ENCODE measurements around the gene FNBP1L. TPM values are rescaled to one million over a fixed set of nuclear protein-coding genes. Genes with fewer than 3 reads are reported as not detected.

Gene FNBP1L
- total and polyA plus RNA-seq, 2 experiments from 2014 or later: 56.3 to 132 TPM

DNA sequence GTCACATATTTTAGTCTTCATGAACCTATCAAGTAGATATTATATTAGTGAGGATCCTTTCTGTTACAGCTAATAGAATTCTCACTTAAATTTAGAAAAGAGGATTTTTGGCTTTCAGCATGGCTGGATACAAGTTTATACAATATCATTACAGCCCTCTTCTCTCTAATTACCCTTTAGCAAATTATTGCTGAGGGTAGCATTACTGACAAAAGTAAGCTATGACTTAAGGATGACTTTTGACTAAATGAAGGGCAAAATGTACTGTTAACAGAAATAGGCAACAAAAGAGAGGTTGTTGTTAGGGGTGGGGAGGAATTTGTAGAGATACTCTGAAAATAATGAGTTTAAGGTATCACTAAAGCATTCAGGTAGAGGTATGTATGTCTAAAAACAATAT, 85.8 kb downstream of the FNBP1L start (continued):
- TF ChIP-seq, protein P1, sequence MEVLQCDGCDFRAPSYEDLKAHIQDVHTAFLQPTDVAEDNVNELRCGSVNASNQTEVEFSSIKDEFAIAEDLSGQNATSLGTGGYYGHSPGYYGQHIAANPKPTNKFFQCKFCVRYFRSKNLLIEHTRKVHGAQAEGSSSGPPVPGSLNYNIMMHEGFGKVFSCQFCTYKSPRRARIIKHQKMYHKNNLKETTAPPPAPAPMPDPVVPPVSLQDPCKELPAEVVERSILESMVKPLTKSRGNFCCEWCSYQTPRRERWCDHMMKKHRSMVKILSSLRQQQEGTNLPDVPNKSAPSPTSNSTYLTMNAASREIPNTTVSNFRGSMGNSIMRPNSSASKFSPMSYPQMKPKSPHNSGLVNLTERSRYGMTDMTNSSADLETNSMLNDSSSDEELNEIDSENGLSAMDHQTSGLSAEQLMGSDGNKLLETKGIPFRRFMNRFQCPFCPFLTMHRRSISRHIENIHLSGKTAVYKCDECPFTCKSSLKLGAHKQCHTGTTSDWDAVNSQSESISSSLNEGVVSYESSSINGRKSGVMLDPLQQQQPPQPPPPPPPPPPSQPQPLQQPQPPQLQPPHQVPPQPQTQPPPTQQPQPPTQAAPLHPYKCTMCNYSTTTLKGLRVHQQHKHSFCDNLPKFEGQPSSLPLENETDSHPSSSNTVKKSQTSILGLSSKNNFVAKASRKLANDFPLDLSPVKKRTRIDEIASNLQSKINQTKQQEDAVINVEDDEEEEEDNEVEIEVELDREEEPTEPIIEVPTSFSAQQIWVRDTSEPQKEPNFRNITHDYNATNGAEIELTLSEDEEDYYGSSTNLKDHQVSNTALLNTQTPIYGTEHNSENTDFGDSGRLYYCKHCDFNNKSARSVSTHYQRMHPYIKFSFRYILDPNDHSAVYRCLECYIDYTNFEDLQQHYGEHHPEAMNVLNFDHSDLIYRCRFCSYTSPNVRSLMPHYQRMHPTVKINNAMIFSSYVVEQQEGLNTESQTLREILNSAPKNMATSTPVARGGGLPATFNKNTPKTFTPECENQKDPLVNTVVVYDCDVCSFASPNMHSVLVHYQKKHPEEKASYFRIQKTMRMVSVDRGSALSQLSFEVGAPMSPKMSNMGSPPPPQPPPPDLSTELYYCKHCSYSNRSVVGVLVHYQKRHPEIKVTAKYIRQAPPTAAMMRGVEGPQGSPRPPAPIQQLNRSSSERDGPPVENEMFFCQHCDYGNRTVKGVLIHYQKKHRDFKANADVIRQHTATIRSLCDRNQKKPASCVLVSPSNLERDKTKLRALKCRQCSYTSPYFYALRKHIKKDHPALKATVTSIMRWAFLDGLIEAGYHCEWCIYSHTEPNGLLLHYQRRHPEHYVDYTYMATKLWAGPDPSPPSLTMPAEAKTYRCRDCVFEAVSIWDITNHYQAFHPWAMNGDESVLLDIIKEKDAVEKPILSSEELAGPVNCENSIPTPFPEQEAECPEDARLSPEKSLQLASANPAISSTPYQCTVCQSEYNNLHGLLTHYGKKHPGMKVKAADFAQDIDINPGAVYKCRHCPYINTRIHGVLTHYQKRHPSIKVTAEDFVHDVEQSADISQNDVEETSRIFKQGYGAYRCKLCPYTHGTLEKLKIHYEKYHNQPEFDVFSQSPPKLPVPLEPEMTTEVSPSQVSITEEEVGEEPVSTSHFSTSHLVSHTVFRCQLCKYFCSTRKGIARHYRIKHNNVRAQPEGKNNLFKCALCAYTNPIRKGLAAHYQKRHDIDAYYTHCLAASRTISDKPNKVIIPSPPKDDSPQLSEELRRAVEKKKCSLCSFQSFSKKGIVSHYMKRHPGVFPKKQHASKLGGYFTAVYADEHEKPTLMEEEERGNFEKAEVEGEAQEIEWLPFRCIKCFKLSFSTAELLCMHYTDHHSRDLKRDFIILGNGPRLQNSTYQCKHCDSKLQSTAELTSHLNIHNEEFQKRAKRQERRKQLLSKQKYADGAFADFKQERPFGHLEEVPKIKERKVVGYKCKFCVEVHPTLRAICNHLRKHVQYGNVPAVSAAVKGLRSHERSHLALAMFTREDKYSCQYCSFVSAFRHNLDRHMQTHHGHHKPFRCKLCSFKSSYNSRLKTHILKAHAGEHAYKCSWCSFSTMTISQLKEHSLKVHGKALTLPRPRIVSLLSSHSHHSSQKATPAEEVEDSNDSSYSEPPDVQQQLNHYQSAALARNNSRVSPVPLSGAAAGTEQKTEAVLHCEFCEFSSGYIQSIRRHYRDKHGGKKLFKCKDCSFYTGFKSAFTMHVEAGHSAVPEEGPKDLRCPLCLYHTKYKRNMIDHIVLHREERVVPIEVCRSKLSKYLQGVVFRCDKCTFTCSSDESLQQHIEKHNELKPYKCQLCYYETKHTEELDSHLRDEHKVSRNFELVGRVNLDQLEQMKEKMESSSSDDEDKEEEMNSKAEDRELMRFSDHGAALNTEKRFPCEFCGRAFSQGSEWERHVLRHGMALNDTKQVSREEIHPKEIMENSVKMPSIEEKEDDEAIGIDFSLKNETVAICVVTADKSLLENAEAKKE (CRISPR knock-in tag; IDR thresholded peaks at IDR 0.05): no peak
- TF ChIP-seq ZNF331 (CRISPR knock-in tag; IDR thresholded peaks at IDR 0.05; ENCODE audit: low read depth) (no peak), EZH2 (IDR thresholded peaks at IDR 0.05; ENCODE audit: low read depth, unreplicated experiment) (no peak), POLR2AphosphoS5 (IDR thresholded peaks at IDR 0.05; ENCODE audit: low read depth) (no peak), NANOG (IDR thresholded peaks at IDR 0.05; ENCODE audit: borderline replicate concordance) (no peak)

DNA sequence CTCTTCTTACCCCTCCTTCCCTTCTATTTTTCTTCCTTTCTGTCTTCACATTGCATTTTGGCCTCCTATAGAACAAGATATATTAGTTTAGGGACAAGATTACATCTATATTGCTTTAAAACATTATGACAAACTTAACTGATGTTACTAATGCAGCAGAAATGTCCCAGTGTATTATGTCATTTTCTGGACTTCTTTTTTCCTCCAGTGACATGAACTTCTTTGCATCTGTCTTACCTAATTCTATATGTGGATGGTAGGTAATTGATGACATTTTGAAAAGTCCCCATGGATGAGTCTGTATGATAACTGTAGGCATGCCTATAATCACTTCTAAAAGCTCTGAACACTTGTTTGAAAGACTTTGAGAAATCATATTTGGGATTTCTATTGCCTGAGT, 89.5 kb downstream of the FNBP1L start:
- Histone ChIP-seq H3F3A (replicated peaks; ENCODE audit: low read depth) (no peaks in the 10 kb centered on the region), H3K79me2 (replicated peaks; ENCODE audit: insufficient read depth) (no peaks in the 10 kb centered on the region; the same call in 1 of the 2 replicates), H3K4me3 (no peak overlapping the region), H3K4me1 (ENCODE audit: insufficient read depth) (no peaks in the 10 kb centered on the region), H3K27ac (ENCODE audit: low read depth) (no peak overlapping the region), H4K20me1 (replicated peaks; ENCODE audit: insufficient read depth) (no peaks in the 10 kb centered on the region; the same call in 1 of the 2 replicates), H2AFZ (no peak overlapping the region), H3K27me3 (ENCODE audit: insufficient read depth) (no peaks in the 10 kb centered on the region), H3K4me2 (no peak overlapping the region), H3K36me3 (ENCODE audit: insufficient read depth) (peaks cover 4% of the 10 kb centered on the region; the same call in 1 of the 2 replicates), H3K9me2 (ENCODE audit: insufficient read depth) (no peaks in the 10 kb centered on the region)
- no peaks in the 10 kb centered on the region for H3K9me3 Mint-ChIP-seq
- H3K27me3 Mint-ChIP-seq (ENCODE audit: insufficient read depth, low read depth, poor library complexity): peaks cover 3% of the 10 kb centered on the region
- DNase-seq (ENCODE audit: low spot score): no peak
- no peak for ATAC-seq
- peaks cover 20% of the 10 kb centered on the region; the same call in 2 of the 3 replicates for H3K36me3 Mint-ChIP-seq (ENCODE audit: low read depth)
- peaks cover 10% of the 10 kb centered on the region for H3K4me1 Mint-ChIP-seq
- no peak overlapping the region for H3K4me3 Mint-ChIP-seq
- no peak overlapping the region for H3K27ac Mint-ChIP-seq
- no peak for TF ChIP-seq POLR2AphosphoS5 (IDR thresholded peaks at IDR 0.05; ENCODE audit: low read depth)
- no peak for TF ChIP-seq STAT1 (IDR thresholded peaks at IDR 0.05; ENCODE audit: unreplicated experiment)
- TF ChIP-seq, protein P1 (CRISPR knock-in tag; IDR thresholded peaks at IDR 0.05): no peak
- no peak for TF ChIP-seq CREB1 (CRISPR knock-in tag; IDR thresholded peaks at IDR 0.05; ENCODE audit: low read depth)
- no peak for TF ChIP-seq EZH2phosphoT487 (IDR thresholded peaks at IDR 0.05; ENCODE audit: unreplicated experiment)
